AG04450 (cell line): ENCODE data around the gene EIF2B5. TPM values are rescaled to one million over a fixed set of nuclear protein-coding genes. Genes with fewer than 3 reads are reported as not detected.
A peak's percentile ranks its signal among the peaks of the same experiment; 100 is the strongest.

ENCODE experiments used
- CTCF ChIA-PET: fragments of 300-600, 350-600 bp; formaldehyde crosslinking; extraction: SDS; loops from one replicate; lab custom pipeline; 2022; ENCODE audit warnings: antibody characterized with exemption, inconsistent platforms; lab: Charles Lee
- POLR2A ChIA-PET: fragments of 350-600 bp; formaldehyde crosslinking; extraction: SDS; loops from one replicate; lab custom pipeline; 2021; ENCODE audit warnings: antibody characterized with exemption, inconsistent platforms; lab: Yijun Ruan, JAX
- DNase-seq: peaks from one replicate; pipeline ENCODE4 v3.0.0-alpha.2; 2011; ENCODE audit warnings: low read depth, low spot score
- H3K27ac ChIP-seq: one replicate; pipeline ENCODE4 v1.5.1; 2012; ENCODE audit warnings: low read depth, low read length, control low read depth
- H3K27me3 ChIP-seq: one replicate; pipeline ENCODE4 v1.6.0; 2012; ENCODE audit warnings: low read length; ENCODE audit not compliant: control insufficient read depth, insufficient read depth
- H3K4me3 ChIP-seq: 2 replicates; pipeline ENCODE4 v1.5.1; 2011; ENCODE audit warnings: mild to moderate bottlenecking, low read depth, low read length, control low read depth
- H3K9me3 ChIP-seq: 2 replicates; pipeline ENCODE4 v1.5.1; 2012; ENCODE audit warnings: low read length; ENCODE audit not compliant: control insufficient read depth, insufficient read depth
- CTCF ChIP-seq: IDR thresholded peaks from 2 replicates; pipeline ENCODE4 v1.5.1; 2011; ENCODE audit warnings: low read depth, low read length, control low read depth, inconsistent platforms
- polyA plus RNA-seq: library from polyadenylated mRNA; depleted of rRNA; stranded (reverse); fragments of >200 nt; gene quantifications from 2 replicates; pipeline ENCODE4 v1.2.3, GENCODE V29; 2011

The EIF2B5 gene
- polyA plus RNA-seq, 1 experiment, result 29.8 TPM

GRCh38 chr3:184181596-184181995 is 46.4 kb downstream of the EIF2B5 start:
- no peak for DNase-seq
- H3K27ac ChIP-seq, result no peak overlapping the region
- H3K4me3 ChIP-seq, result no peak overlapping the region
- ChIA-PET CTCF (no interaction called here), POLR2A (interaction anchor here (0.6 kb wide), 1 partner anchor 49 kb away, joined by 3 read pairs; no protein-coding TSS in a partner anchor)
- H3K27me3 ChIP-seq, result no peaks in the 10 kb centered on the region
- no peak for TF ChIP-seq CTCF
- H3K9me3 ChIP-seq, result no peaks in the 10 kb centered on the region; the same call in 1 of the 2 replicates

DNA sequence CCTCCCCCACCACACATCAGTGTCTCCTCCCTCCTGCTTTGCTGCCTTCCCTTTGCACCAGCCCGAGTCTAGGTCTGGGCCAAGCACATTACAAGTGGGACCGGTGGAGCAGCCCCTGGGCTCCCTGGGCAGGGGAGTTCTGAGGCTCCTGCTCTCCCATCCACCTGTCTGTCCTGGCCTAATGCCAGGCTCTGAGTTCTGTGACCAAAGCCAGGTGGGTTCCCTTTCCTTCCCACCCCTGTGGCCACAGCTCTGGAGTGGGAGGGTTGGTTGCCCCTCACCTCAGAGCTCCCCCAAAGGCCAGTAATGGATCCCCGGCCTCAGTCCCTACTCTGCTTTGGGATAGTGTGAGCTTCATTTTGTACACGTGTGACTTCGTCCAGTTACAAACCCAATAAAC is 48.5 kb downstream of the EIF2B5 start:
- H3K27me3 ChIP-seq, result no peaks in the 10 kb centered on the region
- POLR2A ChIA-PET, result interaction anchor here (0.6 to 1.3 kb wide), 2 partner anchors 25 to 28 kb away, joined by 3 to 5 read pairs; no protein-coding TSS in a partner anchor
- DNase-seq, result no peak
- H3K4me3 ChIP-seq, result no peak overlapping the region
- no peaks in the 10 kb centered on the region for H3K9me3 ChIP-seq
- TF ChIP-seq CTCF, result no peak
- CTCF ChIA-PET, result interaction anchor here (0.8 kb wide), 2 partner anchors 66 to 288 kb away, joined by 3 to 4 read pairs; partner anchors contain the start of gene EEF1AKMT4
- H3K27ac ChIP-seq, result no peak overlapping the region

DNA sequence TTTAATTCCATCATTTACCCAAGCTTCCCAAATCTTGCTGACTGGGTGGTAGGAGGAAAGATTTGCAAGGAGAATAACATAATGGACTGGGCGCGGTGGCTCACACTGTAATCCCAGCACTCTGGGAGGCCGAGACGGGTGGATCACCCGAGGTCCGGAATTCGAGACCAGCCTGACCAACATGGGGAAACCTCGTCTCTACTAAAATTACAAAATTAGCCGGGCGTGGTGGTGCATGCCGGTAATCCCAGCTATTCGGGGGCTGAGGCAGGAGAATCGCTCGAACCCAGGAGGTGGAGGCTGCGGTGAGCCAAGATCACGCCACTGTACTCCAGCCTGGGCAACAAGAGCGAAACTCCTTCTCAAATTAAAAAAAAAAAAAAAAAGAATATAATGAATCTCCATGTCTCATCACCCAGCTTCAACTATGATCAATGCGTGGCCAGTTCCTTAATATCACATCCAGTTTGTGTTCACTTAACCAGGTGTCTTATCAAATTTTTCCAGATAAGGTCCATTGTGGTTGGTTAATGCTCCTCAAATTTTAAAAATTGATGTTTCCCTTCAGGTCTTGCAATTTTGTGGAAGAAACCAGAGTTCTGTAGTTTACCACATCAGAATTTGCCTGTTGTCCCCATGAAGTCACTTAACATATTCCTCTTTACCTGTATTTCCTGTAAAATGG is 49.5 kb downstream of the EIF2B5 start:
- ChIA-PET POLR2A (interaction anchor here (0.6 to 2.4 kb wide), 3 partner anchors 8 to 32 kb away, joined by 11 to 28 read pairs (median 16); partner anchors contain the start of gene AP2M1), CTCF (interaction anchor here (0.8 kb wide), 2 partner anchors 65 to 289 kb away, joined by 3 to 4 read pairs; partner anchors contain the start of gene EEF1AKMT4)
- no peak for TF ChIP-seq CTCF
- H3K4me3 ChIP-seq, result no peak overlapping the region
- no peak overlapping the region for H3K27ac ChIP-seq
- no peaks in the 10 kb centered on the region for H3K9me3 ChIP-seq
- no peak for DNase-seq
- no peaks in the 10 kb centered on the region for H3K27me3 ChIP-seq

- H3K9me3 ChIP-seq, result no peaks in the 10 kb centered on the region
- H3K27ac ChIP-seq, result peak overlapping the region; percentile 79
- CTCF ChIA-PET, result interaction anchor here (0.6 to 2.3 kb wide), 3 partner anchors 42 to 1502 kb away, joined by 3 to 8 read pairs (median 4); partner anchors contain the start of gene EEF1AKMT4
- POLR2A ChIA-PET, result interaction anchor here (1.4 to 2.4 kb wide), 4 partner anchors 9 to 51 kb away, joined by 5 to 28 read pairs (median 11); partner anchors contain the start of genes AP2M1 and EIF2B5
- H3K4me3 ChIP-seq, result peak overlapping the region; percentile 100
- peak; percentile 98 for DNase-seq
- H3K27me3 ChIP-seq, result no peaks in the 10 kb centered on the region
- no peak for TF ChIP-seq CTCF
Observed at GRCh38 chr3:184185461-184186183, 50.5 kb downstream of the EIF2B5 start.
